Vagina (tissue), 2 donors: ENCODE data around the gene CYSLTR2. TPM values are rescaled to one million over a fixed set of nuclear protein-coding genes. Genes with fewer than 3 reads are reported as not detected.
"Not testable (repeated sequence)": the region's sequence is repeated elsewhere in the genome, so short reads cannot be mapped to it uniquely, and the experiment has no call there.

ENCODE experiments used
- DNase-seq, 2 donors: peaks; one replicate each; pipeline ENCODE4 v3.0.0-alpha.2; 2017; ENCODE audit errors: extremely low spot score in 2 of 2
- H3K27ac ChIP-seq: fragments of 200-600 bp; sonication (generic); one replicate; pipeline ENCODE4 v1.5.1; 2019
- H3K27me3 ChIP-seq: fragments of 200-600 bp; sonication (generic); one replicate; pipeline ENCODE4 v1.5.1; 2019
- H3K36me3 ChIP-seq, 2 donors: fragments of 200-600 bp; sonication (generic); one replicate each; pipeline ENCODE4 v1.5.1; 2017 to 2019
- H3K4me1 ChIP-seq: fragments of 200-600 bp; sonication (generic); one replicate; pipeline ENCODE4 v1.5.1; 2019
- H3K4me3 ChIP-seq, 2 donors: fragments of 200-600 bp; sonication (generic); 1 replicate in 1 of 2; 2 replicates in 1 of 2; pipeline ENCODE4 v1.5.1; 2016 to 2019
- H3K9me3 ChIP-seq: fragments of 200-600 bp; sonication (generic); one replicate; pipeline ENCODE4 v1.5.1; 2019
- CTCF ChIP-seq, 3 experiments: fragments of 450-650 bp in 2 of 3; fragments of 200-600 bp in 1 of 3; sonication (generic) in 1 of 3; IDR thresholded peaks; one replicate each; pipeline ENCODE4 v1.5.1; 2017 to 2019; ENCODE audit warnings: antibody characterized with exemption in 3 of 3, mild to moderate bottlenecking in 2 of 3, moderate library complexity in 2 of 3
- POLR2A ChIP-seq, 2 donors: fragments of 450-650 bp; IDR thresholded peaks; one replicate each; pipeline ENCODE4 v1.6.1; 2017; ENCODE audit warnings: antibody characterized with exemption in 2 of 2, mild to moderate bottlenecking in 2 of 2, moderate library complexity in 2 of 2
- POLR2AphosphoS5 ChIP-seq, 2 donors: sonication (generic); formaldehyde crosslinking; IDR thresholded peaks; one replicate each; pipeline ENCODE4 v1.9.0; 2017; ENCODE audit warnings: antibody characterized with exemption in 2 of 2, mild to moderate bottlenecking in 2 of 2, low read depth in 1 of 2; ENCODE audit not compliant: insufficient read depth in 1 of 2
- intact Hi-C: fragments of 100-400 bp; cut with DNase I; formaldehyde crosslinking; loops from one replicate; pipeline ENCODE4 v1.15.1; 2023
- total RNA-seq: library from RNA; depleted of rRNA; stranded (reverse); fragments of >200 nt; gene quantifications from one replicate; pipeline ENCODE4 v1.2.3, GENCODE V29; 2016

CYSLTR2 gene
- total RNA-seq, 1 donor from 2014 or later, result 0.49 TPM

- no peaks in the 10 kb centered on the region for H3K9me3 ChIP-seq
- no peak for DNase-seq
- intact Hi-C loops, result no loop called here
- H3K4me3 ChIP-seq, result no peak overlapping the region
- no peaks in the 10 kb centered on the region for H3K36me3 ChIP-seq
- H3K4me1 ChIP-seq, result peaks cover 15% of the 10 kb centered on the region
- H3K27me3 ChIP-seq, result no peaks in the 10 kb centered on the region
- no peak overlapping the region for H3K27ac ChIP-seq
- TF ChIP-seq POLR2A (IDR thresholded peaks at IDR 0.05) (no peak), CTCF (IDR thresholded peaks at IDR 0.05) (no peak), POLR2AphosphoS5 (IDR thresholded peaks at IDR 0.05; ENCODE audit: insufficient read depth in 1 of 2, low read depth in 1 of 2) (no peak)
These were observed 2.9 kb downstream of the CYSLTR2 start for GRCh38 chr13:48656608-48657007.

- Histone ChIP-seq H3K27me3 (no peaks in the 10 kb centered on the region), H3K4me1 (no peaks in the 10 kb centered on the region), H3K9me3 (no peaks in the 10 kb centered on the region), H3K36me3 (no peaks in the 10 kb centered on the region), H3K4me3 (no peak overlapping the region), H3K27ac (peak overlapping the region; percentile 13)
- no peak for TF ChIP-seq POLR2AphosphoS5 (IDR thresholded peaks at IDR 0.05; ENCODE audit: insufficient read depth in 1 of 2, low read depth in 1 of 2)
- TF ChIP-seq POLR2A (IDR thresholded peaks at IDR 0.05), result no peak
- no peak for TF ChIP-seq CTCF (IDR thresholded peaks at IDR 0.05)
- no peak for DNase-seq
- intact Hi-C loops, result no loop called here
These were observed 6.8 kb downstream of the CYSLTR2 start for GRCh38 chr13:48660361-48661076.

- Histone ChIP-seq H3K36me3 (no peaks in the 10 kb centered on the region), H3K9me3 (no peaks in the 10 kb centered on the region), H3K27ac (no peak overlapping the region), H3K4me1 (no peaks in the 10 kb centered on the region), H3K4me3 (no peak overlapping the region), H3K27me3 (no peaks in the 10 kb centered on the region)
- no peak for DNase-seq
- TF ChIP-seq POLR2AphosphoS5 (IDR thresholded peaks at IDR 0.05; ENCODE audit: insufficient read depth in 1 of 2, low read depth in 1 of 2) (no peak), POLR2A (IDR thresholded peaks at IDR 0.05) (no peak), CTCF (IDR thresholded peaks at IDR 0.05) (no peak)
- intact Hi-C loops, result no loop called here
These were observed 7.4 kb downstream of the CYSLTR2 start for GRCh38 chr13:48661107-48661506.

GRCh38 chr13:48662226-48662625 is 8.5 kb downstream of the CYSLTR2 start:
- DNase-seq, result no peak
- intact Hi-C loops, result no loop called here
- Histone ChIP-seq H3K27me3 (no peaks in the 10 kb centered on the region), H3K36me3 (no peaks in the 10 kb centered on the region), H3K4me3 (no peak overlapping the region), H3K9me3 (no peaks in the 10 kb centered on the region), H3K4me1 (no peaks in the 10 kb centered on the region), H3K27ac (no peak overlapping the region)
- no peak for TF ChIP-seq CTCF (IDR thresholded peaks at IDR 0.05)
- TF ChIP-seq POLR2A (IDR thresholded peaks at IDR 0.05), result no peak
- TF ChIP-seq POLR2AphosphoS5 (IDR thresholded peaks at IDR 0.05; ENCODE audit: insufficient read depth in 1 of 2, low read depth in 1 of 2), result no peak

- no peak overlapping the region for H3K27ac ChIP-seq
- H3K4me1 ChIP-seq, result no peaks in the 10 kb centered on the region
- no peaks in the 10 kb centered on the region for H3K9me3 ChIP-seq
- H3K4me3 ChIP-seq, result no peak overlapping the region
- no peak for DNase-seq
- intact Hi-C loops, result no loop called here
- no peaks in the 10 kb centered on the region for H3K27me3 ChIP-seq
- TF ChIP-seq POLR2A (IDR thresholded peaks at IDR 0.05), result no peak
- TF ChIP-seq POLR2AphosphoS5 (IDR thresholded peaks at IDR 0.05; ENCODE audit: insufficient read depth in 1 of 2, low read depth in 1 of 2), result no peak
- no peak for TF ChIP-seq CTCF (IDR thresholded peaks at IDR 0.05)
- H3K36me3 ChIP-seq, result no peaks in the 10 kb centered on the region
These were observed 13.4 kb downstream of the CYSLTR2 start for GRCh38 chr13:48667136-48667535.

GRCh38 chr13:48671421-48671820 is 17.7 kb downstream of the CYSLTR2 start:
- H3K36me3 ChIP-seq, H3K27ac ChIP-seq, DNase-seq, H3K4me3 ChIP-seq, H3K27me3 ChIP-seq, H3K4me1 ChIP-seq, H3K9me3 ChIP-seq, intact Hi-C loops: not testable (repeated sequence)
